GM12801 (cell line): Measurements from ENCODE around the gene PLXNC1.

Source experiments
- TF ChIP-seq, protein P1 (sequence below): IDR thresholded peaks from one replicate; pipeline ENCODE4 v1.5.1; 2011; ENCODE audit warnings: control low read depth; ENCODE audit not compliant: insufficient read length; ENCODE audit errors: extremely low read depth

The PLXNC1 gene

DNA sequence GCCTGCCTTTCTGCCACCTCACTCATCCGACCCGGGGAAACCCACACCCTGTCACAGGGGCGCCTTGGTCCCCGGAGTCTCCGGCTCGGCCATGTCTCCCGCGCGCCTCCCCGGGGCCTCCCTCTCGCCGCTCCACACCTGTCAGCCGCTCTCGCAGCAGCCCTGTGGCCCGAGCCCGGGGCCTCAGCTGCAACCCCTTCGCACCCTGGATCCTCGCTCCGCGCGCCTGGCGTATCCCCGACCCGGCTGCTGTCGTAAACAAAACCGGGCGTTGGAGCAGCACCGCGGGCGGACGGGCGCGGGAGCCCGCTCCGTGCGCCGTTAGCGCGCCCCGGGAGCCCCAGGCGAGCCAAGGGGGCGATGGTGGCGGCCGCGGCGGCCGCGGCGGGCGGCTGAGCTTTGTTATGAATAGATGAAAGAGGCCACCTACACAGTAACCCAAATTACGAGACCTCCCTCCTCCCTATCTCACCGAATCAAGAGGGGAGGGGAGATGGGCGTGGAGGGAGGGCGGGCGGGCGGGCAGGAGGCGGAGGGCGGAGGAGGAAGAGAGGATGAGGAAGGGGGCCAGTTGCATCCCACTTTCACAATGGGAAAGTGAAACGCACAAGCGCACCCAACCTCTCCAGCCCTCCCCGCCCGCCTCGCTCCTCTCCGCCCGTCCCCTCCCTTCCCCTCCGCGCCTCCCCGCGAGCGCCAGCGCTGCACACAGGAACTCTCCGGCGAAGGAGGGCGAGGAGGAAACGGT is at the start of gene PLXNC1:
Gene PLXNC1, plus strand, starts transcription at position 587 of the 748 bp plus-strand sequence. CDS start 395 bp downstream, outside the sequence.
- TF ChIP-seq, protein P1, sequence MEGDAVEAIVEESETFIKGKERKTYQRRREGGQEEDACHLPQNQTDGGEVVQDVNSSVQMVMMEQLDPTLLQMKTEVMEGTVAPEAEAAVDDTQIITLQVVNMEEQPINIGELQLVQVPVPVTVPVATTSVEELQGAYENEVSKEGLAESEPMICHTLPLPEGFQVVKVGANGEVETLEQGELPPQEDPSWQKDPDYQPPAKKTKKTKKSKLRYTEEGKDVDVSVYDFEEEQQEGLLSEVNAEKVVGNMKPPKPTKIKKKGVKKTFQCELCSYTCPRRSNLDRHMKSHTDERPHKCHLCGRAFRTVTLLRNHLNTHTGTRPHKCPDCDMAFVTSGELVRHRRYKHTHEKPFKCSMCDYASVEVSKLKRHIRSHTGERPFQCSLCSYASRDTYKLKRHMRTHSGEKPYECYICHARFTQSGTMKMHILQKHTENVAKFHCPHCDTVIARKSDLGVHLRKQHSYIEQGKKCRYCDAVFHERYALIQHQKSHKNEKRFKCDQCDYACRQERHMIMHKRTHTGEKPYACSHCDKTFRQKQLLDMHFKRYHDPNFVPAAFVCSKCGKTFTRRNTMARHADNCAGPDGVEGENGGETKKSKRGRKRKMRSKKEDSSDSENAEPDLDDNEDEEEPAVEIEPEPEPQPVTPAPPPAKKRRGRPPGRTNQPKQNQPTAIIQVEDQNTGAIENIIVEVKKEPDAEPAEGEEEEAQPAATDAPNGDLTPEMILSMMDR: no peak

GRCh38 chr12:94099191-94099590 is 49.2 kb upstream of the PLXNC1 start:
- TF ChIP-seq, protein P1: no peak

DNA sequence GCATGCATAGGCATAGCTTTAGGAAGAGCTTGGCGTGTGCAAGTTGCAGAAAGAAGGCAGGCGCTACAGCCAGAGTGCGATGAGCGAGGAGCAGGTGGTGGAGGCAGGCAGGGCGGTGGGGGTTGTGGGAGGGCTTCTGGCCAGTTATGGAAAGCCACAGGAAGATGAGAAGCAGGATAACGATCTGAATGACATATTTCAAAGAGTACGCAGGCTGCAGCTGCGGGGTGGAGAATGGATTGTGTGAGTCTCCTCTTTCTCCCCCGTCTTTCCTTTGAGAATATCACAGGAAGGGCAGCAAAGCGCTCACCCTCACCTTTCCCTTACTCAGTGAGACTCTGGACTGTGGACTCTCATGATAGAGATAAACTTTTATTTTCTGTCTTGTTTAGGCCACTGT is 48.7 kb upstream of the PLXNC1 start:
- TF ChIP-seq, protein P1: no peak

DNA sequence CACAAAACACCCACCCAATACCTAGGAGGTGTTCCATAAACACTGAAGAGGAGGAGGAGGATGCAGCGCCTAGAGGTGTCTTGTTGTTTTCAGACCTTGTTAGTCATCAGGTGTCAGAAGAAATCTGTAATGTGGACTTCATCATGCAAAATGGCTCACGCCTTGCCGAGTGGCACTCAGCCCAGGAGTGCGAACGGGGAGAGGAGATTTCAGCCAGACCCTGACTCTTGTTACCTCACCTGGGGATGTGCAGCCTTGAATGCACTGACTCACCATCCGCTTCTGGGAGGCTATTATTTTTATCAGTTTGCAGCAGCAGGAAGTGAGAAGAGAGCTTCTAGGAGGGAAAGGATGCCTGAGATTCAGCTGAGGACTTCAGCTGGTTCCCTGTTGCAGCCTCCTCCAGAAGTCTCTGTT is 48.2 kb upstream of the PLXNC1 start:
- TF ChIP-seq, protein P1: no peak

DNA sequence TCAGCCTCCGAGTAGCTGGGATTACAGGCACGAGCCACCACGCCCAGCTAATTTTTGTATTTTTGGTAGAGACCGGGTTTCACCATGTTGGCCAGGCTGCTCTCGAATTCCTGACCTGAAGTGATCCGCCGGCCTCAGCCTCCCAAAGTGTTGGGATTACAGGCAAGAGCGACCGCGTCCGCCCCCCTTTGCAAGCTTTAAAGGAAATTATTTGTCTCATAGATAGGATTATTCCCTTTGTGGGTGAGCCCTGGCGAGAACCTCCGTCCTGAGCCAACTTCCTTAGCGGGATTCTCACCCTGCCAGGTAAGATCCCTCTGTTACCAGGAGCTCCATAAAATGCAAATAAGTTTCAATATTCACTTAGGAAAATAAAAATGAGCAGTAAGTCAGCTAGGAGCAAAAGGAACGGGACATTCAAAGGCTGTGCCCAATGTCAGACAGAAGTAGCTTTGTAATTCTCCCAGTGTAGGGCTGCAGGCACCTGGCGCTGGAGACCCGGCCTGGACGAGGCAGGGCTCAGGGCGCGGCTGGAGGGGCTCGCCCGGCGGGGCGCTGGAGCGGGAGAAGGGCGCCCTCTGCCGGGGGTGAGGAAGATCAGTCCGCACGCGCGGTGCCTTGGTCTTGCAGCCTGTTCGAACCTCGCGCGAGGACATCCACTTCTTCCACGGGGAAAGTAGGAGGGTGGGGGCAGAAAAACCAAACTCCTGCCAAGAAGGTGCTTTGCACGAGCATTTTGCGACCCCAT is 47.2 kb upstream of the PLXNC1 start:
- TF ChIP-seq, protein P1: no peak

DNA sequence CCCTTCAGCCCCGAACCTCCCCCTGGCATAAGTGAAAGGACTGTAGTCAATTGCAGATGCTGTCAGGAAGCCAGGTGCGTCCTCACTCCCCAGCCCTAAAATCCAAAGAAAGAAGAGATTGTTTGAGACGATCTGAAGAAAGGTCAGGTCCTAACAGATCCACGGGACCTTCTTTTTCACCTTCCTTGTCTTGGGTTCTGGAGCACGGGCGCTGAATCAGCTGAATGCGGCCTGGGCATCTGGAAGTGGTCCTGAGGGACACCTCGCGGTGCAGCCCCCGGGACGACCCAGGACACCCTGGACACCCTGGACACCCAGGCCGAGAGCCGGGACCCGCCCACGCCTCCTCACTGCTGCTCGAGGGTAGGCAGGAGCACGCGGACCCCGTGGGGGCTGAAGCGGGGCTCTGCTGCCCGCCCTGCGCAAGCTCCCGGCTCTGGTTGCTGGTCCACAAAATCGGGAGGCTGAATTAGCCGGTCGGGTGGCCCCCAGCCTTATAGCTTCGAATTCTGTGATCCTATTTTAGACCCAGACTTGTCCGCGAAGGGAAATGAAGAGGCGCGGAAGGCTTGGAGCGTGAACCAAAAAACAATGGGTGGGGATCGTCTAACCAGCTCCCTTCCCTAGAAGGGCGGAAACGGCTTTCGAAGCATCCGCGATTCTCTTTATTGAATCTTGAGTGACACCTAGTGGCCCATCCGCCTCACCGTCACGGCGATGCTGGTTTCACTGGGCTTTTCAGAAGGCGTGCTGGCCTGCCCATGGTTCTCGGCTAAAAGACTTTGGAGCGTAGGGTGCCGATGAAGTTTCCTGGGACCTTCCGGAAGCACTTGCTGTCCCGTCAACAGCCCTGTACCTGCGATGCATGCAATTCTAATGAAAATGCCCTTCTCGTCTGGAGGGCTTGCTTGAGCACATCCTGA is 46.4 kb upstream of the PLXNC1 start:
- TF ChIP-seq, protein P1: no peak

- TF ChIP-seq, protein P1: no peak
Measured at GRCh38 chr12:94103986-94104385, 44.4 kb upstream of the PLXNC1 start.
